H9 (cell line): ENCODE measurements around the gene SHPK. TPM values are rescaled to one million over a fixed set of nuclear protein-coding genes. Genes with fewer than 3 reads are reported as not detected.

Experiments
- DNase-seq: peaks from one replicate; pipeline ENCODE4 v3.0.0-alpha.2; 2017
- H2AFZ ChIP-seq: one replicate; pipeline ENCODE4 v1.6.1; 2013; ENCODE audit warnings: mild to moderate bottlenecking, low read length, control low read depth, moderate library complexity
- H2AK5ac ChIP-seq: 2 replicates; pipeline ENCODE4 v1.6.1; 2013; ENCODE audit warnings: low read length, control low read depth, mixed read lengths; ENCODE audit not compliant: insufficient read length
- H2BK120ac ChIP-seq: one replicate; pipeline ENCODE4 v1.6.1; 2013; ENCODE audit warnings: low read depth, mild to moderate bottlenecking, low read length, control low read depth, inconsistent platforms; ENCODE audit not compliant: poor library complexity, severe bottlenecking
- H2BK12ac ChIP-seq: 2 replicates; pipeline ENCODE4 v1.6.1; 2013; ENCODE audit warnings: low read length, control low read depth, mixed read lengths, low read depth; ENCODE audit not compliant: insufficient read length
- H2BK15ac ChIP-seq: 2 replicates; pipeline ENCODE4 v1.6.1; 2013; ENCODE audit warnings: low read depth, low read length, control low read depth
- H2BK20ac ChIP-seq: one replicate; pipeline ENCODE4 v1.6.1; 2013; ENCODE audit warnings: low read depth, mild to moderate bottlenecking, low read length, control low read depth, inconsistent platforms; ENCODE audit not compliant: poor library complexity, severe bottlenecking
- H2BK5ac ChIP-seq: 2 replicates; pipeline ENCODE4 v1.6.1; 2013; ENCODE audit warnings: low read length, control low read depth, mixed read lengths; ENCODE audit not compliant: insufficient read length
- H3K14ac ChIP-seq: 2 replicates; pipeline ENCODE4 v1.6.1; 2013; ENCODE audit warnings: low read length, control low read depth; ENCODE audit not compliant: insufficient read depth
- H3K18ac ChIP-seq: 2 replicates; pipeline ENCODE4 v1.6.1; 2013; ENCODE audit warnings: low read depth, mild to moderate bottlenecking, mixed read lengths, low read length, control low read depth; ENCODE audit not compliant: insufficient read length
- H3K23ac ChIP-seq: 2 replicates; pipeline ENCODE4 v1.6.1; 2013; ENCODE audit warnings: low read length, control low read depth, mixed read lengths, low read depth; ENCODE audit not compliant: insufficient read length
- H3K23me2 ChIP-seq: 2 replicates; pipeline ENCODE4 v1.6.1; 2013; ENCODE audit warnings: low read depth, mild to moderate bottlenecking, mixed read lengths, low read length, control low read depth; ENCODE audit not compliant: insufficient read length, poor library complexity, severe bottlenecking
- H3K27ac ChIP-seq: 2 replicates; pipeline ENCODE4 v1.5.1; 2013; ENCODE audit warnings: low read length, control low read depth, mixed read lengths, low read depth; ENCODE audit not compliant: insufficient read length
- H3K27me3 ChIP-seq: 2 replicates; pipeline ENCODE4 v1.6.1; 2013; ENCODE audit warnings: low read length, control low read depth, inconsistent platforms; ENCODE audit not compliant: insufficient read depth
- H3K4ac ChIP-seq: 2 replicates; pipeline ENCODE4 v1.6.1; 2013; ENCODE audit warnings: low read depth, mild to moderate bottlenecking, control low read depth, inconsistent platforms, low read length, moderate library complexity
- H3K4me1 ChIP-seq: 2 replicates; pipeline ENCODE4 v1.6.1; 2013; ENCODE audit warnings: low read length, control low read depth, inconsistent platforms; ENCODE audit not compliant: insufficient read depth
- H3K4me2 ChIP-seq: 2 replicates; pipeline ENCODE4 v1.6.1; 2013; ENCODE audit warnings: low read length, control low read depth, mixed read lengths; ENCODE audit not compliant: insufficient read length, insufficient read depth
- H3K56ac ChIP-seq: 2 replicates; pipeline ENCODE4 v1.6.1; 2013; ENCODE audit warnings: low read depth, mild to moderate bottlenecking, mixed read lengths, low read length, control low read depth; ENCODE audit not compliant: insufficient read length
- H3K79me1 ChIP-seq: 2 replicates; pipeline ENCODE4 v1.6.1; 2013; ENCODE audit warnings: low read depth, mild to moderate bottlenecking, moderate library complexity, low read length, control low read depth, inconsistent platforms; ENCODE audit not compliant: insufficient read depth, poor library complexity, severe bottlenecking
- H3K79me2 ChIP-seq: 2 replicates; pipeline ENCODE4 v1.6.1; 2013; ENCODE audit warnings: low read length, control low read depth, inconsistent platforms; ENCODE audit not compliant: insufficient read depth
- H3K9ac ChIP-seq: 2 replicates; pipeline ENCODE4 v1.6.1; 2013; ENCODE audit warnings: low read length, control low read depth, mixed read lengths; ENCODE audit not compliant: insufficient read length; ENCODE audit errors: extremely low read depth
- H3K9me3 ChIP-seq: one replicate; pipeline ENCODE4 v1.6.1; 2013; ENCODE audit warnings: low read depth, low read length, inconsistent platforms; ENCODE audit not compliant: control insufficient read depth
- H3T11ph ChIP-seq: one replicate; pipeline ENCODE4 v1.6.1; 2013; ENCODE audit warnings: mild to moderate bottlenecking, low read length, control low read depth, inconsistent platforms
- H4K20me1 ChIP-seq: one replicate; pipeline ENCODE4 v1.6.1; 2013; ENCODE audit not compliant: control insufficient read depth, insufficient read length, insufficient read depth
- H4K5ac ChIP-seq: 2 replicates; pipeline ENCODE4 v1.6.1; 2013; ENCODE audit warnings: low read depth, mild to moderate bottlenecking, mixed read lengths, low read length, control low read depth; ENCODE audit not compliant: insufficient read length
- H4K8ac ChIP-seq: replicated peaks from 2 replicates; pipeline ENCODE4 v1.6.1; 2013; ENCODE audit warnings: low read length, control low read depth, mixed read lengths, low read depth; ENCODE audit not compliant: insufficient read length
- H4K91ac ChIP-seq: 2 replicates; pipeline ENCODE4 v1.6.1; 2013; ENCODE audit warnings: low read depth, mild to moderate bottlenecking, moderate library complexity, mixed read lengths, low read length, control low read depth; ENCODE audit not compliant: insufficient read length
- H3K27ac Mint-ChIP-seq, 3 experiments: 2 replicates in 2 of 3; 3 replicates in 1 of 3; pipeline ENCODE4 v1.8.0; 2020 to 2021; ENCODE audit warnings: mixed read lengths in 3 of 3, mild to moderate bottlenecking in 1 of 3, moderate library complexity in 1 of 3
- H3K27me3 Mint-ChIP-seq: 2 replicates; pipeline ENCODE4 v1.8.0; 2021; ENCODE audit warnings: low read depth, mild to moderate bottlenecking, moderate library complexity, mixed read lengths
- H3K36me3 Mint-ChIP-seq, 3 experiments: 2 replicates in 2 of 3; 3 replicates in 1 of 3; pipeline ENCODE4 v1.8.0; 2020 to 2021; ENCODE audit warnings: low read depth in 3 of 3, mixed read lengths in 3 of 3; ENCODE audit not compliant: insufficient read depth in 1 of 3
- H3K4me1 Mint-ChIP-seq, 2 experiments: 2 replicates each; pipeline ENCODE4 v1.8.0; 2020; ENCODE audit warnings: mixed read lengths in 2 of 2
- H3K4me3 Mint-ChIP-seq, 2 experiments: 2 replicates in 1 of 2; 3 replicates in 1 of 2; pipeline ENCODE4 v1.8.0; 2020 to 2021; ENCODE audit warnings: mild to moderate bottlenecking in 2 of 2, mixed read lengths in 2 of 2, moderate library complexity in 1 of 2
- H3K9me3 Mint-ChIP-seq, 2 experiments: 2 replicates in 1 of 2; 3 replicates in 1 of 2; pipeline ENCODE4 v1.8.0; 2020; ENCODE audit warnings: mild to moderate bottlenecking in 2 of 2, mixed read lengths in 2 of 2, moderate library complexity in 1 of 2
- CTCF ChIP-seq: fragments of 200-600 bp; sonication (generic); conservative IDR thresholded peaks from 3 replicates; pipeline ENCODE4 v1.8.0; 2021; ENCODE audit warnings: antibody characterized with exemption, mild to moderate bottlenecking
- WGBS: extraction: QIAGEN DNeasy Blood & Tissue Kit; methylation state at CpG from one replicate; pipeline ENCODE4 v1.1.7; 2013; ENCODE audit warnings: missing lambda C conversion rate, low lambda C conversion rate, mixed read lengths; ENCODE audit not compliant: insufficient read length; ENCODE audit errors: extremely low coverage; 5-methylcytosine and 5-hydroxymethylcytosine counted together
- total RNA-seq: library from RNA; stranded (reverse); gene quantifications from 2 replicates; pipeline ENCODE4 v1.2.1, GENCODE V29; 2021

Gene SHPK
- total RNA-seq, 1 experiment from 2014 or later = 27.0 TPM

GRCh38 chr17:3621146-3621720 lies 14.8 kb downstream of the SHPK start:
- Histone ChIP-seq H3K23ac (no peak overlapping the region), H3K9me3 (no peaks in the 10 kb centered on the region), H3K27me3 (no peaks in the 10 kb centered on the region), H3K27ac (no peak overlapping the region), H3K14ac (no peak overlapping the region), H4K8ac (no peak overlapping the region), H2BK15ac (no peak overlapping the region), H3K4me2 (no peak overlapping the region), H3K79me1 (no peaks in the 10 kb centered on the region), H2AK5ac (no peak overlapping the region), H3K23me2 (no peaks in the 10 kb centered on the region), H4K20me1 (no peaks in the 10 kb centered on the region), H2BK120ac (no peak overlapping the region), H4K5ac (no peak overlapping the region), H3K18ac (no peak overlapping the region), H3K4me1 (no peaks in the 10 kb centered on the region), H3K9ac (no peak overlapping the region), H3K4ac (no peak overlapping the region), H2AFZ (no peak overlapping the region), H3K56ac (no peak overlapping the region), H2BK5ac (no peak overlapping the region), H3K79me2 (0 out of 2 replicates have a peak, but pooled peaks cover 3% of the 10 kb centered on the region), H2BK12ac (no peak overlapping the region), H4K91ac (no peak overlapping the region), H3T11ph (no peak overlapping the region), H2BK20ac (no peak overlapping the region)
- Mint-ChIP-seq H3K27ac (no peak overlapping the region), H3K4me1 (no peaks in the 10 kb centered on the region), H3K9me3 (no peaks in the 10 kb centered on the region), H3K27me3 (no peaks in the 10 kb centered on the region), H3K36me3 (peaks cover 44 to 80% (median 76%) of the 10 kb centered on the region in 3 experiments; a peak in 6 of 7 replicates), H3K4me3 (no peak overlapping the region)
- WGBS = no CpG with 5 or more reads among the region's 8 CpGs
- DNase-seq = no peak
- no peak for TF ChIP-seq CTCF
